Stimulated activated CD4-positive, alpha-beta T cell treated with anti-CD3 and anti-CD28 coated beads, Interleukin-4, amount 100 ng/mL, for 1 hour (primary cell): ENCODE data around the gene BICRAL.
"Not testable (repeated sequence)": the region's sequence is repeated elsewhere in the genome, so short reads cannot be mapped to it uniquely, and the experiment has no call there.

Experiments used
- DNase-seq: peaks from one replicate; pipeline ENCODE4 v3.0.0-alpha.2; 2020

The BICRAL gene

GRCh38 chr6:42902429-42903263 lies 120.8 kb downstream of the BICRAL start:
- not testable (repeated sequence) for DNase-seq

GRCh38 chr6:42904467-42904866 lies 122.6 kb downstream of the BICRAL start:
- no peak for DNase-seq

- no peak for DNase-seq
Observed at GRCh38 chr6:42907336-42907735, 125.5 kb downstream of the BICRAL start.

GRCh38 chr6:42909835-42910234 lies 128.0 kb downstream of the BICRAL start:
- no peak for DNase-seq

GRCh38 chr6:42911171-42912021 lies 129.5 kb downstream of the BICRAL start:
- DNase-seq = no peak

GRCh38 chr6:42914546-42914945 lies 132.7 kb downstream of the BICRAL start:
- no peak for DNase-seq

- DNase-seq = no peak
Observed at GRCh38 chr6:42915732-42916131, 133.9 kb downstream of the BICRAL start, which contains the start of gene PTCRA. TSS of gene PTCRA (plus strand) at chr6:42916053. CDS start at chr6:42916070, 17 bp downstream.

GRCh38 chr6:42916288-42916687 lies 134.4 kb downstream of the BICRAL start:
- no peak for DNase-seq
